Caco-2 (cell line): ENCODE data around the gene RNU1-3. TPM values are rescaled to one million over a fixed set of nuclear protein-coding genes. Genes with fewer than 3 reads are reported as not detected.
"Not testable (repeated sequence)": the region's sequence is repeated elsewhere in the genome, so short reads cannot be mapped to it uniquely, and the experiment has no call there.

Source experiments
- BruUV-seq: library from RNA; stranded (reverse); fragments of 400-500 nt; replicated peaks from 2 replicates; lab custom pipeline; 2021; lab: Mats Ljungman, UMichigan
- CTCF ChIA-PET: fragments of 300-600 bp; sonication (Branson Sonifier 250); formaldehyde crosslinking; loops from one replicate; lab custom pipeline; 2022; ENCODE audit warnings: antibody characterized with exemption; lab: Charles Lee
- POLR2A ChIA-PET: fragments of 300-600 bp; sonication (Branson Sonifier 250); formaldehyde crosslinking; loops from one replicate; lab custom pipeline; 2022; ENCODE audit warnings: antibody characterized with exemption; lab: Charles Lee
- DNase-seq, 2 experiments: peaks; one replicate each; pipeline versions ENCODE4 v3.0.0 to v3.0.0-alpha.2; 2020 to 2022
- H3K27me3 ChIP-seq: replicated peaks from 2 replicates; pipeline ENCODE4 v1.6.0; 2011; ENCODE audit warnings: low read length; ENCODE audit not compliant: control insufficient read depth, insufficient read depth
- H3K36me3 ChIP-seq: 2 replicates; pipeline ENCODE4 v1.5.1; 2011; ENCODE audit warnings: low read length; ENCODE audit not compliant: control insufficient read depth, insufficient read depth
- H3K4me1 ChIP-seq: fragments of 250-450 bp; sonication (Bioruptor Pico); 2 replicates; pipeline ENCODE4 v1.5.1; 2020; ENCODE audit warnings: mild to moderate bottlenecking
- H3K4me3 ChIP-seq: 2 replicates; pipeline ENCODE4 v1.5.1; 2011; ENCODE audit warnings: low read depth, mild to moderate bottlenecking, control low read depth, low read length
- H3K9me3 ChIP-seq: fragments of 250-450 bp; sonication (Bioruptor Pico); 2 replicates; pipeline ENCODE4 v1.5.1; 2020; ENCODE audit warnings: mild to moderate bottlenecking, moderate library complexity
- H3K27ac Mint-ChIP-seq: one replicate; pipeline ENCODE4 v1.8.0; 2022; ENCODE audit warnings: mixed read lengths; ENCODE audit not compliant: unreplicated experiment
- H3K27me3 Mint-ChIP-seq: one replicate; pipeline ENCODE4 v1.8.0; 2022; ENCODE audit warnings: mixed read lengths; ENCODE audit not compliant: insufficient read depth, unreplicated experiment
- H3K36me3 Mint-ChIP-seq: one replicate; pipeline ENCODE4 v1.8.0; 2022; ENCODE audit warnings: mild to moderate bottlenecking, mixed read lengths; ENCODE audit not compliant: insufficient read depth, unreplicated experiment
- H3K4me1 Mint-ChIP-seq: one replicate; pipeline ENCODE4 v1.8.0; 2022; ENCODE audit warnings: low read depth, mixed read lengths; ENCODE audit not compliant: unreplicated experiment
- H3K4me3 Mint-ChIP-seq: one replicate; pipeline ENCODE4 v1.8.0; 2022; ENCODE audit warnings: mild to moderate bottlenecking, moderate library complexity, mixed read lengths; ENCODE audit not compliant: unreplicated experiment
- H3K9me3 Mint-ChIP-seq: one replicate; pipeline ENCODE4 v1.8.0; 2022; ENCODE audit warnings: mixed read lengths; ENCODE audit not compliant: unreplicated experiment
- CTCF ChIP-seq, 2 experiments: fragments of 200-600 bp in 1 of 2; IDR thresholded peaks; 1 replicate in 1 of 2; 2 replicates in 1 of 2; pipeline versions ENCODE4 v1.5.1 to v1.8.0; 2011 to 2022; ENCODE audit warnings: antibody characterized with exemption in 1 of 2, control low read depth in 1 of 2, inconsistent platforms in 1 of 2, low read depth in 1 of 2, low read length in 1 of 2, mild to moderate bottlenecking in 1 of 2, moderate library complexity in 1 of 2; ENCODE audit not compliant: insufficient read depth in 1 of 2, severe bottlenecking in 1 of 2, unreplicated experiment in 1 of 2
- intact Hi-C: fragments of 100-400 bp; cut with micrococcal nuclease; formaldehyde crosslinking; loops from one replicate; pipeline ENCODE4 v1.10.0; 2022; ENCODE audit not compliant: unreplicated experiment
- total RNA-seq: library from RNA; stranded (reverse); gene quantifications from 2 replicates; pipeline ENCODE4 v1.2.3, GENCODE V29; 2022

RNU1-3 gene
- total RNA-seq, 1 experiment from 2014 or later = 1,622 TPM

GRCh38 chr1:16625497-16626408 is 41.0 kb downstream of the RNU1-3 start:
- Histone ChIP-seq H3K9me3 (no peaks in the 10 kb centered on the region), H3K36me3 (peaks cover 4% of the 10 kb centered on the region), H3K4me1 (0 out of 2 replicates have a peak, but pooled peaks cover 3% of the 10 kb centered on the region), H3K4me3 (no peak overlapping the region), H3K27me3 (no peaks in the 10 kb centered on the region)
- H3K4me1 Mint-ChIP-seq = no peaks in the 10 kb centered on the region
- no peak for TF ChIP-seq CTCF (IDR thresholded peaks at IDR 0.05; ENCODE audit: insufficient read depth in 1 of 2, low read depth in 1 of 2, low read length in 1 of 2, severe bottlenecking in 1 of 2, unreplicated experiment in 1 of 2)
- no TSS peak for BruUV-seq
- intact Hi-C loops = no loop called here
- H3K4me3 Mint-ChIP-seq = no peak overlapping the region
- POLR2A ChIA-PET = no interaction called here
- no peaks in the 10 kb centered on the region for H3K27me3 Mint-ChIP-seq
- CTCF ChIA-PET = interaction anchor here (0.6 to 1.3 kb wide), 7 partner anchors 12 to 1117 kb away, joined by 3 to 9 read pairs (median 3); partner anchors contain the start of gene NBPF1
- H3K9me3 Mint-ChIP-seq = no peaks in the 10 kb centered on the region
- no peak overlapping the region for H3K27ac Mint-ChIP-seq
- H3K36me3 Mint-ChIP-seq = peaks cover 26% of the 10 kb centered on the region
- DNase-seq = peak in 1 of 2 experiments; percentile 39

GRCh38 chr1:16623812-16624719 is 42.7 kb downstream of the RNU1-3 start:
- intact Hi-C loops, H3K4me3 Mint-ChIP-seq, H3K4me3 ChIP-seq, POLR2A ChIA-PET, BruUV-seq, H3K27me3 Mint-ChIP-seq, H3K36me3 ChIP-seq, H3K9me3 Mint-ChIP-seq, H3K27me3 ChIP-seq, H3K9me3 ChIP-seq, H3K4me1 ChIP-seq, H3K4me1 Mint-ChIP-seq, H3K27ac Mint-ChIP-seq: not testable (repeated sequence)
- CTCF ChIA-PET = interaction anchor here (0.6 to 1.3 kb wide), 9 partner anchors 11 to 451 kb away, joined by 3 to 5 read pairs (median 3); partner anchors contain the start of gene NBPF1
- peak in 1 of 2 experiments; percentile 42 for DNase-seq
- peaks cover 11% of the 10 kb centered on the region for H3K36me3 Mint-ChIP-seq

- H3K36me3 ChIP-seq, H3K27me3 Mint-ChIP-seq, H3K4me1 Mint-ChIP-seq, BruUV-seq, H3K9me3 ChIP-seq, POLR2A ChIA-PET, H3K4me3 ChIP-seq, intact Hi-C loops, H3K4me1 ChIP-seq, H3K27ac Mint-ChIP-seq, H3K27me3 ChIP-seq, H3K36me3 Mint-ChIP-seq, H3K9me3 Mint-ChIP-seq, H3K4me3 Mint-ChIP-seq: not testable (repeated sequence)
- CTCF ChIA-PET = interaction anchor here (0.9 kb wide), 1 partner anchor 324 kb away, joined by 4 read pairs; no protein-coding TSS in a partner anchor
- DNase-seq = peak in 1 of 2 experiments; percentile 26
Measured at GRCh38 chr1:16623337-16623736, 43.4 kb downstream of the RNU1-3 start.

- CTCF ChIA-PET = interaction anchor here (0.7 to 1.0 kb wide), 5 partner anchors 12 to 339 kb away, joined by 3 to 7 read pairs (median 5); no protein-coding TSS in a partner anchor
- H3K9me3 Mint-ChIP-seq, H3K4me1 ChIP-seq, H3K4me3 Mint-ChIP-seq, H3K4me1 Mint-ChIP-seq, H3K27me3 ChIP-seq, H3K4me3 ChIP-seq, BruUV-seq, POLR2A ChIA-PET, H3K9me3 ChIP-seq, H3K27ac Mint-ChIP-seq, H3K36me3 Mint-ChIP-seq, H3K36me3 ChIP-seq, H3K27me3 Mint-ChIP-seq: not testable (repeated sequence)
- intact Hi-C loops = loop anchor here (2.0 kb wide), 1 partner anchor 279 kb away; no protein-coding TSS in a partner anchor
- DNase-seq = peak in 1 of 2 experiments; percentile 42
Measured at GRCh38 chr1:16621681-16622315, 45.0 kb downstream of the RNU1-3 start.
